HG03520 (cell line): ENCODE data around the gene CCDC69.
A peak's percentile ranks its signal among the peaks of the same experiment; 100 is the strongest.

Source experiments
- ATAC-seq: cut with Tn5 transposase; IDR thresholded peaks from one replicate; pipeline ENCODE4 v1.9.1; 2021; ENCODE audit warnings: mild to moderate bottlenecking, moderate library complexity; ENCODE audit not compliant: unreplicated experiment

Gene CCDC69

GRCh38 chr5:151147033-151147432 lies 76.9 kb downstream of the CCDC69 start:
- ATAC-seq = no peak

GRCh38 chr5:151146061-151146460 lies 77.8 kb downstream of the CCDC69 start:
- ATAC-seq = no peak

DNA sequence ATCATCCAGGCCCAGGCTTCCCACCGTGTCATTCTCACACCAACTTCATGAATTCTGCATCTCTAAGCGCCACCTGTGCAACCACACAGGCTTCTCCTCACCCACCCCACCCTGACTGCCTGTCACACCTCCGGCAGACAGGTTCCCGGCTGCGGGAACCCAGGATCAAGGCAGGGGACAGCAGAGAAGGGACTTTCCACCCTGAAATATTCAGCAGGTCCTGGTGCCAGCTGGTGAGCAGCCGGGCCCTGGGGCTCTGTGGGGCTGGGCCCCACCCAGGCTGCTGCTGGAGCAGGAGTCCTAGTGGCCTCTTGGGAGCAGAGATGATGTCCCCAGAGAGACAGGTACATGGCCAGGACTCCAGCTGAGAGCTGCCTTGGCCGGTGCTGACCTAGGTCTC lies 79.0 kb downstream of the CCDC69 start:
- ATAC-seq = no peak

- no peak for ATAC-seq
These were observed 79.6 kb downstream of the CCDC69 start for GRCh38 chr5:151144275-151144674.

GRCh38 chr5:151143645-151144044 lies 80.2 kb downstream of the CCDC69 start:
- ATAC-seq = no peak

GRCh38 chr5:151142933-151143332 lies 81.0 kb downstream of the CCDC69 start:
- no peak for ATAC-seq

DNA sequence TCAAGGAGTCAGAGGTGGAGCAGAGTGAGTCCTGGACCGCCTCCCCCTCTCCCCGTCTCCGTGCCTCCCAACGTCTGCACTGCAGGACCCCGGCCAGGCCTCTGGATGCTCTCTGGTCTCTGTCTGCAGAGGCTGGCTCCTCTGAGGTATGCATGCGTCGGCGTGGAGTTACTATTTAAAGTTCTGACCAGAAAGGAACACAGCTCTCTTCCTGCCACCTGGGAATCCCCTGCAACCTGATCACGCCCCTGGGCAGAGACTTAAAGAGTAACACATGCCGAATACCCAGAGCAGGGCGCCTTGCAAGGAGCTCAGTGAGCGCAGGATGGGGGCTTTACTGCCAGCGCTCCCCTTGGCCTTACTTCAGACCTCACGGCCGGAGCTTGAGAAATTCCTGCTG lies 82.4 kb downstream of the CCDC69 start:
- peak; percentile 86 for ATAC-seq

- ATAC-seq = no peak
These were observed 83.0 kb downstream of the CCDC69 start for GRCh38 chr5:151140686-151141459.

DNA sequence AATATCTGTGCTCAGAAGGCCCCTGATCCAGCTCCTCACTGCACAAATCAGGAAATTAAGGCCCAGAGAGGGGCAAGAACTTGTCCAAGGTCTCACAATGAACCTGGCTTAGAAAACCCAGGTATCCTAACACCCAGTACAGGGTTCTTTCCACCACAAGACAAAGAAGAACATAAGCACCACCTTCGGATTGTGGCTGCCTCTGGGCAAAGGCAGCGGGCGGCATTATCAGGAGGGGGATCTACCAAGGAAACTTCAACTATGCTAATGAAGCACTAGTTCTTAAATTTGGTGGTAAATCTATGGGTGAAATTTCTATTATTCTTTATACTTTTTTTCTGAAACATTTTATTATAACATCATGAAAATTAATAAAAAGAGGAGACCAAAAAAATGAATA lies 84.2 kb downstream of the CCDC69 start:
- no peak for ATAC-seq

- no peak for ATAC-seq
These were observed 84.9 kb downstream of the CCDC69 start for GRCh38 chr5:151139015-151139414.

- ATAC-seq = no peak
These were observed 85.8 kb downstream of the CCDC69 start for GRCh38 chr5:151138114-151138513.

DNA sequence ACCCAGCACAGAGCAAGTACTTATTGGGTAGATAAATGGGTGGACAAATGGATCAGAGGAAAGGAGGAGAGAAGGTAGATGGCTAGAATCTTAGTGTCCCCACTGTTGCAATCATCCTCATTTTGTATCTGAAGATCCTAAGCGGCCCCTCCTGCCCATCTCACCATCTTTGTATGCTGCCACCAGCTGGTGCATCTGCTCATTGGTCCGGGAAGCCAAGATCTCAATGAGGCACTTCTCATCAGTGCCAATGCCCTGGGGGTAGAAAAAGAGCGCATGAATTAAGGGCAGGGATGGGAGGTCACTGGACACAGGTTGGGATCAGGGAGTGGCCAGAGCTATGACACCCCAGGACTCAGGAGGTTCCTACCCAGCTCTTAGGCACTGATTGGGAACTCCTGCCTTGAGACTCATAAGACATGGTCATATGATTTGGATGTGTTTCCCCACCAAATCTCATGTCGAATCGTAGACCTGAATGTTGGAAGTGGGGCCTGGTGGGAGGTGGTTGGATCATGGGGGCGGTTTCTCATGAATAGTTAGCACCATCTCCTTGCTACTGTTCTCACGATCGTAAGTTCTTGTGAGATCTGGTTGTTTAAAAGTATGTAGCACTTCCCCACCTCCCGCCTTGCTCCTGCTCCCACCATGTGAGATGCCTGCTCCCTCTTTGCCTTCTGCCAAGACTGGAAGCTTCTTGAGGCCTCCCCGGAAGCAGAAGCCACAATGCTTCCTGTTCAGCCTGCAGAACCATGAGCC lies 86.6 kb downstream of the CCDC69 start:
- ATAC-seq = no peak

GRCh38 chr5:151134228-151134627 lies 89.7 kb downstream of the CCDC69 start:
- peak; percentile 62 for ATAC-seq

DNA sequence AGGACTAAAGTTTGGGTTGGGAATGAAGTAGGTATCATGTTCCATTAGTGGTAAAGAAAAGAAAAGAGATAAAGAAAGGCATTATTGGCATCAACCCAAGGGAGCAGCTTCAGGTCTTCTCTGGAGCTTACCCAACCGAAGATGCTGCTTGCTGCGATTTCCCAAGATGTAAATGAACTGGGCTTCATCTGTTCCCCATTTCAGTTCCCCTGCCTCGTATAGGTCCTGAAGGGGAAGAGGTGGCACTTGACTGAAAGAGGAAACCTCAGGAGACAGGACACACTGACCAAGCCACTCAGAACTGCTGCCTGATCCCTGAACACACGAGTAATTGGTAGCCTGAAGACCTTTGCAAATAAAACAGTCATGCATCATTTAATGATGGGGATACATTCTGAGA lies 90.9 kb downstream of the CCDC69 start:
- ATAC-seq = no peak
